HTR-8/SVneo (cell line): ENCODE measurements around the gene TNN.

ENCODE experiments used
- DNase-seq: peaks from one replicate; pipeline ENCODE4 v3.0.0; 2011; ENCODE audit warnings: low spot score, mixed read lengths; ENCODE audit not compliant: insufficient read length
- FAIRE-seq: peaks from 2 replicates; lab custom pipeline; 2011; peaks lifted over from hg19 to GRCh38; lab: Jason Lieb, UNC

TNN gene

DNA sequence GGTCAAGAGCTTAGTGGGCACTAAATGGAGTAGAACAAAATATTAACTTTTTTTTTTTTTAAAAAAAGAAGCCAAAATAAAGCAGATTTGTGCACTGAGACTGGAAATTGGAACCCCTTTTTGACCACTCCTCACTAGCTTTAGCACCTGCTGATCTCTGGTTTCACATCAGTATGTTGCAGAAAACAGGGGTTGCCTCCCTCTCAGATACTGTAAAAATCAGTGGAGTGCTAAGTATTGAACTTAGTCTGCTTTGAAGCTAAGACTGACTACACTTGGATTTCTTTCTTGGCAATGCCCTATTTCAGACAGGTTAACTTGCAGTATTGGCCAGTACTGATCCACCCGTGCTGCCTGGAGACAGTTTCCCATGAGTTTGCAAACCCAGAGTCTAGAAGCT, 127.6 kb downstream of the TNN start:
- DNase-seq: no peak
- no peak for FAIRE-seq

DNA sequence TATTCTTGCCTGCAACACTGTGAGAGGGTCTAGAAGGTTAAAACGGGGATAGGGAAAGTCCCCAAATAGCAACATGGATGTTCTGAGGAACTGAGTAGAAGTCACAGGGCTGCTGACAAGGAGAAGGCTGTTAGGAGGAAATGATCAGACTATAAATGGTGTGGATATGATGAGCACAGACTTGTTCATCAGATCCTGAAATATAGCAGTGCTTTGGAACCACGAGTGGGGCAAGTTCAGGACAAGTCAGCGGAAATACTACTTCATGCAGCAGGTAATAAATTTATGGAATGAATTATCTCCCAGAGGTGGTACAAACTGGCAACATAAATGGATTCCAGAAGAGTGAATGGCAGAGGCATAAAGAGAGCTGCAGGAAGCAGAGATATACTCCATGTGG, 128.2 kb downstream of the TNN start:
- FAIRE-seq: no peak
- DNase-seq: no peak

DNA sequence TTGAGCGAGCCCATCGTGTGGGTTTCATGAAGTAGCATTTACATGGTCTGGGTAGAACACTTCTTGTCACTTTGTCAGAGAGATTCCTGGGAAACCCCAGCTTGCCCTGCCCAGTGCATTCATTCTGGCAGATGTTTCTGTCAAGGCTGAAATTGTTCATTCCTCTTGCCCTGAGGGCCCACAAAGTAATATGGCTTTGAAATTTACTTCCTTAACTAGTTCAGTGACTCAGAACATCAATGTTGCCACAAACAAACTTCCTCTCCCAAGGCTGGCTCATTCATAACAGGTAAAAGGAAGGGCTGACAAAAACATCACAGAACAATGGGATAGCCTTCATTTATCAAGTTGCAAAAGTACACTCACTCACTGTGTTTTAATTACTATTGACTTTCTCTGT, 129.9 kb downstream of the TNN start:
- DNase-seq: no peak
- FAIRE-seq: no peak
